GM12872 (cell line): Measurements from ENCODE around the gene MACF1.
A peak's percentile ranks its signal among the peaks of the same experiment; 100 is the strongest.

Experiments used
- TF ChIP-seq, protein P1 (sequence below): IDR thresholded peaks from 3 replicates; pipeline ENCODE4 v1.5.1; 2011; ENCODE audit warnings: low read depth, mild to moderate bottlenecking, low read length, moderate library complexity; ENCODE audit not compliant: insufficient read depth

MACF1 gene

DNA sequence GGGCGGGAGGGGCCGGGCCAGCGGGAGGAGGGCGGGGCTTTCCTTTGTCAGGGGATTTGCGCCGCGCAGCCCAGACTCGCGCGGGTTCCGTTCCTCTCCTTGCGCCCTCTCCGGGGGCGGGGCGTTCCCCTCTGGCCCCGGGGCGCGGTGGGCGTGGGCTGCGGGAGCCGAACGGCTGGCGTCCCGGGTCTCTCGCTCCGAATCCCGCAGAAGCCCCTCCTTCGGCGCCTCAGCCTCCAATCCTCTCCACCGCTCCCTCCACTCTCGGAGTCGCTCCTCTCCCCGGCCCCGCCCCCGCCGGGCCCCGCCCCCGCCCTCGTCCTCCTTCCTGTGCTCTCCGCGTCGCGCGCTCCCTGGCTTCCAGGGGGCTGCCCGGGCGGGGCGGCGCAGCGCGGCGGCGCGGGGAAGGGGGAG, 204.2 kb downstream of the MACF1 start:
- TF ChIP-seq, protein P1, sequence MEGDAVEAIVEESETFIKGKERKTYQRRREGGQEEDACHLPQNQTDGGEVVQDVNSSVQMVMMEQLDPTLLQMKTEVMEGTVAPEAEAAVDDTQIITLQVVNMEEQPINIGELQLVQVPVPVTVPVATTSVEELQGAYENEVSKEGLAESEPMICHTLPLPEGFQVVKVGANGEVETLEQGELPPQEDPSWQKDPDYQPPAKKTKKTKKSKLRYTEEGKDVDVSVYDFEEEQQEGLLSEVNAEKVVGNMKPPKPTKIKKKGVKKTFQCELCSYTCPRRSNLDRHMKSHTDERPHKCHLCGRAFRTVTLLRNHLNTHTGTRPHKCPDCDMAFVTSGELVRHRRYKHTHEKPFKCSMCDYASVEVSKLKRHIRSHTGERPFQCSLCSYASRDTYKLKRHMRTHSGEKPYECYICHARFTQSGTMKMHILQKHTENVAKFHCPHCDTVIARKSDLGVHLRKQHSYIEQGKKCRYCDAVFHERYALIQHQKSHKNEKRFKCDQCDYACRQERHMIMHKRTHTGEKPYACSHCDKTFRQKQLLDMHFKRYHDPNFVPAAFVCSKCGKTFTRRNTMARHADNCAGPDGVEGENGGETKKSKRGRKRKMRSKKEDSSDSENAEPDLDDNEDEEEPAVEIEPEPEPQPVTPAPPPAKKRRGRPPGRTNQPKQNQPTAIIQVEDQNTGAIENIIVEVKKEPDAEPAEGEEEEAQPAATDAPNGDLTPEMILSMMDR: no peak

DNA sequence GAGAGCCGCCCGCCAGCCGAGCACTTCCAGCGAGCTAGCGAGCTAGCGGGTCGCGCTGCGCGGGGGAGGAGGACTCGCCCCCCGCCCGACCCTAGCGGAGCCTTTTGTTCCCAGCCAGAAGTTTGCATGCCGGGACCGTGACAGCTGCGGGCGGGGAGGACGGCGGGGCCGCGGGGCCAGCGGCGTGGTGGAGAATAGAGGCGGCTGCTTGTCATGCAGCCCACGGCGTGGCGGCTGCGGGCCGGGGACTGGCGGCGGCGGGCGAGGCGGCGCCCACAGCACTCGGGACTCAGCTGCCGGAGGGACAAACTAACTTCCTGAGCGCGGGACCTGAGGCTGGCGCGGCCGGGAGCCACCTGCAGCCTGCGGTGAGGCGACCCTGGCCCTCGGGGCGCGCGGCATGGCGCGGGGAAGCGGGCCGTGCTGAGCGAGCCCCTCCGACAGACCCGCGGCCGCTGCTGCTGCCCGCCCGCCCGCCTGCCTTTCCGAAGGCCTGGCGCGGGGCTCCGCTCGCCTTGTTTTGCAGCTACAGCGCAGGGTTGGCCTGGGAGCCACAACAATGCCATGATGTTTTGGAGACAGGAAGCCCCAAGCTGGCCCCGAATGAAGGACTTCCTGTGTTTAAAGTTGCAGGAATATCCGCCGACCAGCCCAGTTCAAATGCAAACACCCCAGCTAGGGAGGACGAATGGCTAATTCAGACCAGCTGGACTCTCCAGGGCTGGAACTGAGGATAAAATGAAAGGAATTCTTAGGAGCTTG, 204.7 kb downstream of the MACF1 start:
- TF ChIP-seq, protein P1: no peak

DNA sequence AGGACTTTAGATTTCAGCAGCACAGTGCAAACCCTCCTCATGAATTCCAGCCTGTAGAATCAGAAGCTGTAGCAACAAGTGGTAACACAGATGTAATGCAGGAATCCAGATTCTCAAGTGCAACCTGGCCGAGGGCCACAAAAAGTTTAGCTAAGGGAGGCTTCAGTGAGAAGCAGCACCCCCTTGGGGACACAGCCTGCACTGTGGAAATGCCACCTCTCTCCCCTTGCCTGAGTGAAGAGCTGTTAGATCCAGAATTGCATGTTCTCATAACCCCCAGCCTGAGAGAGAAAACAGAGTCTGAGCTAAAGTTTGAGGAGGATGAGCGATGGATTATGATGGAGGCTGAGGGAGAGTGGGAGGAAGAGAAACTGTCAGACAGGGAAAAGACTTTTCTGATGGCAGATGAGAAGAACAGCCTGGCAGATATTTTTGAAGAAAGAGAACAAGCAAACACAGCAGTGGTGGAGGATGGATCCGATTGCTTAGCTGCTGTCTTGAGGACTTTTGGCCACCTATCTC, 206.5 kb downstream of the MACF1 start:
- TF ChIP-seq, protein P1: peak; percentile 85

DNA sequence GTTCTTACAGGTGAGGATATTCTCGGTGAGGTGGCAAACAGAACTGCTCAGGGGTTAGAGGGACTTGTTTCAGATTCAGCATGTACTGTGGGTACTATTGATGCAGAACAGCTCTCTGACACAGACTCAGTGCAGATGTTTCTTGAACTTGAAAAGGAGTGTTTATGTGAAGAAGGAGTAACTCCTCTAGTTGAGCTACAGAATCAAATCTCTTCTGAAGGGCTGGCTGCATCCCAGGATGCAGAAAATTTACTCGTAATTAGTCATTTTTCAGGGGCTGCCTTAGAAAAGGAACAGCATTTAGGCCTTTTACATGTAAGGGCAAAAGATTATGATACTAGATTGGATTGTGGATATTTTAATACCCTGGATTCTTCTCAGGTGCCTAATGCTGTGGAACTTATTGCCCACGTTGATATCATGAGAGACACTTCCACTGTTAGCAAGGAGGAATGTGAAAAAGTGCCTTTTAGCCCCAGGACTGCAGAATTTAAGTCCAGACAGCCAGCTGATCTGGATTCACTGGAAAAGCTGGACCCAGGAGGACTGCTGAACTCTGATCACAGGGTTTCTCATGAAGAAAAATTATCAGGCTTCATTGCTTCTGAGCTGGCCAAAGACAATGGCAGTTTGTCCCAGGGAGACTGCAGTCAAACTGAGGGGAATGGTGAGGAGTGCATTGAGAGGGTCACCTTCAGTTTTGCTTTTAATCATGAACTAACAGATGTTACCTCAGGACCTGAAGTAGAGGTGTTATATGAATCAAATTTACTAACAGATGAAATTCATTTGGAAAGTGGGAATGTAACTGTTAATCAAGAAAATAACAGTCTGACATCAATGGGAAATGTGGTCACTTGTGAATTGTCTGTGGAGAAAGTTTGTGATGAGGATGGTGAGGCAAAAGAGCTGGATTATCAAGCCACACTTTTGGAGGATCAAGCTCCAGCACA, 207.3 kb downstream of the MACF1 start:
- TF ChIP-seq, protein P1: no peak

DNA sequence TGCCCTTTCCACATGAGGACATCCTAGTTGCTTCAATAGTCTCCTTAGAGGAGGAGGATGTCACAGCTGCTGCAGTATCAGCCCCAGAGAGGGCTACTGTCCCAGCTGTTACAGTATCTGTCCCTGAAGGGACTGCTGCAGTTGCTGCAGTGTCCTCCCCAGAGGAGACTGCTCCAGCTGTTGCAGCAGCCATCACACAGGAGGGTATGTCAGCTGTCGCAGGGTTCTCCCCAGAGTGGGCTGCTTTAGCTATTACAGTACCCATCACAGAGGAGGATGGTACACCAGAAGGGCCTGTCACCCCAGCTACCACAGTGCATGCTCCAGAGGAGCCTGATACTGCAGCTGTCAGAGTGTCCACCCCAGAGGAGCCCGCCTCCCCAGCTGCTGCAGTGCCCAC, 208.4 kb downstream of the MACF1 start:
- TF ChIP-seq, protein P1: no peak

DNA sequence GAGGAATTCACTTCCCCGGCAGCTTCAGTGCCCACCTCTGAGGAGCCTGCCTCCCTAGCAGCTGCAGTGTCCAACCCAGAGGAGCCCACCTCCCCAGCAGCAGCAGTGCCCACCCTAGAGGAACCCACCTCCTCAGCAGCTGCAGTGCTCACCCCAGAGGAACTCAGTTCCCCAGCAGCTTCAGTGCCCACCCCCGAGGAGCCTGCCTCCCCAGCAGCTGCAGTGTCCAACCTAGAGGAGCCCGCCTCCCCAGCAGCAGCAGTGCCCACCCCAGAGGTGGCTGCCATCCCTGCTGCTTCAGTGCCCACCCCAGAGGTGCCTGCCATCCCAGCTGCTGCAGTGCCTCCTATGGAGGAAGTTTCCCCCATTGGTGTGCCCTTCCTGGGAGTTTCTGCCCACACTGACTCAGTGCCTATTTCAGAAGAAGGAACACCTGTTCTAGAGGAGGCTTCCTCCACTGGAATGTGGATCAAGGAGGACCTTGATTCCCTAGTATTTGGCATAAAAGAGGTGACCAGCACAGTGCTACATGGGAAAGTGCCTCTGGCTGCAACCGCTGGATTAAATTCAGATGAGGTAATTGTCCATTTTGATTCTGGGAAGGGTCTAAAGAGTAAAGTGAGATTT, 209.5 kb downstream of the MACF1 start:
- TF ChIP-seq, protein P1: no peak

DNA sequence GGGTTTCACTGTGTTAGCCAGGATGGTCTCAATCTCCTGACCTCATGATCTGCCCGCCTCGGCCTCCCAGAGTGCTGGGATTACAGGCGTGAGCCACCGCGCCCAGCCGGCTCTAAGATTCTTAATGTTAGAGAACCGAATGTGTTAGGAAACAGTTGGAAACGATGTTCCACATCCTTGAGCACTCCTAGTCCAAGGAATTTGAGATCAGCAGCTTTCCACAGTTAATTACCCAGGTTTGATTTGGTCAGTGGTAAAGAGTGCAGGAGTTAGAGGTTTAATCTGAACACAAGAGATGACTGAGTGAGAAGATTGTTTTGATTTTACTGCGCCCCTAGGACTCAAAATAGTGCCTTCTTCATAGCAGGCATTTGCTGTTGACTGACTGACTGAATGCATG, 211.1 kb downstream of the MACF1 start:
- TF ChIP-seq, protein P1: no peak
